ENCODE measurements around the gene LEP. TPM values are rescaled to one million over a fixed set of nuclear protein-coding genes. Genes with fewer than 3 reads are reported as not detected.

Gene LEP
- total RNA-seq, 1 donor from 2014 or later = 7.4 TPM

DNA sequence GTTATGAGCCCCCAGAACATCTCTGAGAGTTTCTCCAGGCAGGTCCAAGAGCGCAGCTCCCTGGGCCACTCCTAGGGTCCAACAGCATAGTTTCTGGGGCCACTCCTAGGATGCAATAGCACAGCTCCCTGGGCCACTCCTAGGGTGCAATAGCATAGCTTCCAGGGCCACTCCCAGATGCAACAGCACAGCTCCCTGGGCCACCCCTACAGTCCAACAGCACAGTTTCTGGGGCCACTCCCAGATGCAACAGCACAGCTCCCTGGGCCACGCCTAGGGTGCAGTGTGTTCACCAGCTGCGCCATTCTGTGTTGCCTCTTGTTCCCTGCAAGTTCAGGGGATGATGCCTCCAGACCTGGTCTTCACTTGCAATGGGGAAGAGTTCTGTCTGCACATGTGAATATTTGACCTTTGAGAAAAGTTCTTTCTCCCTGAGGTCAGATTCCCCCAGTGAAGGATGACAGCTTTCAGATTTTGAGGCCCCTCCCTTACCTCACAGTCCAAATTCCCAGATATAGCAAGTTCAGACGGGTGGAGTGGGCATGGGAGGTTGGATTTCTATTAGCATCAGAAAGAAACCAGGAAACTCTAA lies 43.0 kb upstream of the LEP start:
- H3K27ac ChIP-seq = no peak overlapping the region
- DNase-seq (ENCODE audit: extremely low spot score in 2 of 2) = no peak
- intact Hi-C loops (cut with DNase I) = no loop called here
- no peaks in the 10 kb centered on the region for H3K36me3 ChIP-seq
- H3K27me3 ChIP-seq = no peaks in the 10 kb centered on the region
- peaks cover 11% of the 10 kb centered on the region for H3K4me1 ChIP-seq
- H3K9me3 ChIP-seq = no peaks in the 10 kb centered on the region
- H3K4me3 ChIP-seq = no peak overlapping the region
- TF ChIP-seq POLR2AphosphoS5 (IDR thresholded peaks at IDR 0.05; ENCODE audit: insufficient read depth in 1 of 2, low read depth in 1 of 2) (no peak), POLR2A (IDR thresholded peaks at IDR 0.05) (no peak)

DNA sequence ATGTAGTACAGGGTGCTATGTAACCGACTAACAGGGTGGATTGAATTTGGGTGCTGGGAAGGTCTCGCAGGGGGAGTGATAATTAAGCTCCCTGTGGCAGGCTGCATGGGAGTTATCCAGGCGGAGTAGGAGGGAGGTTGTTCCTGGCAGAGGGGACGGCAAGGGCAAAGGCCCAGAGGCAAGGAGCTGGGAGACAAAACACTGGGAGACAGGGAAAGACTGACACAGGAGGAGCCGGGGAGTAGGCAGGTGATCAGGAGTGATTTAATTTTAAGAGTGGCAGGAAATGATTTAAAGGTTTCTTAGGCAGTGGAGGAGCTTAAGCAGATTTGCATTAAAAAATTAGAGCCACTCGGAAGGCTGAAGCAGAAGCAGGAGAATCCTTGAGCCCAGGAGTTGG lies 40.7 kb upstream of the LEP start:
- no peaks in the 10 kb centered on the region for H3K36me3 ChIP-seq
- DNase-seq (ENCODE audit: extremely low spot score in 2 of 2) = peak in 1 of 2 donors; percentile 81
- intact Hi-C loops (cut with DNase I) = loop anchor here (10.0 kb wide), 1 partner anchor 66 kb away; no protein-coding TSS in a partner anchor
- H3K27me3 ChIP-seq = no peaks in the 10 kb centered on the region
- peaks cover 11% of the 10 kb centered on the region for H3K4me1 ChIP-seq
- H3K27ac ChIP-seq = no peak overlapping the region
- H3K4me3 ChIP-seq = no peak overlapping the region
- no peaks in the 10 kb centered on the region for H3K9me3 ChIP-seq
- no peak for TF ChIP-seq POLR2A (IDR thresholded peaks at IDR 0.05)
- TF ChIP-seq POLR2AphosphoS5 (IDR thresholded peaks at IDR 0.05; ENCODE audit: insufficient read depth in 1 of 2, low read depth in 1 of 2) = no peak
- no peak for TF ChIP-seq CTCF (IDR thresholded peaks at IDR 0.05)

- Histone ChIP-seq H3K9me3 (no peaks in the 10 kb centered on the region), H3K4me3 (no peak overlapping the region), H3K27ac (no peak overlapping the region), H3K36me3 (no peaks in the 10 kb centered on the region), H3K4me1 (peaks cover 11% of the 10 kb centered on the region), H3K27me3 (no peaks in the 10 kb centered on the region)
- no peak for DNase-seq (ENCODE audit: extremely low spot score in 2 of 2)
- TF ChIP-seq POLR2A (IDR thresholded peaks at IDR 0.05) = no peak
- TF ChIP-seq POLR2AphosphoS5 (IDR thresholded peaks at IDR 0.05; ENCODE audit: insufficient read depth in 1 of 2, low read depth in 1 of 2) = no peak
- TF ChIP-seq CTCF (IDR thresholded peaks at IDR 0.05) = no peak
- intact Hi-C loops (cut with DNase I) = loop anchor here (10.0 kb wide), 1 partner anchor 66 kb away; no protein-coding TSS in a partner anchor
Observed at GRCh38 chr7:128201067-128201689, 39.9 kb upstream of the LEP start.

DNA sequence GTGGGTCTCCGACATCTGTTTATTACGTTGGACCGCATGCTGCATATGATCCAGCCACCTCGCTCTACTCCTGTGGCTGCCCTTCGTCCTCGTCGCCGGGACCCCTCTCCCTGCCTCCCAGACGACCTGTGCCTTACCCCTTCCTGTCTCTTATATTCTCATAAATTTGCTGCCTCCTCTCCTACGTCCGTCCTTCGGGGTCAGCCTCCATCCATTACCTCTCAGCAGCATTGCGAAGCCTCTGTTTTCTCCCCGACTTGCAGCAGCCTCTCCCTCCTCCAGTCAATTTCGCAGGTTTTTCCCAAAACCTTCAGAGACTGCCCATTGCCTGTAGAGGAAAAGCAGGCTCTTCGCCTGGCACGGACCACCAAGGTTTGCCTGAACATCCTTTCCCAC lies 39.4 kb upstream of the LEP start:
- Histone ChIP-seq H3K27ac (no peak overlapping the region), H3K36me3 (no peaks in the 10 kb centered on the region), H3K9me3 (no peaks in the 10 kb centered on the region), H3K27me3 (no peaks in the 10 kb centered on the region), H3K4me1 (peaks cover 11% of the 10 kb centered on the region), H3K4me3 (no peak overlapping the region)
- TF ChIP-seq POLR2AphosphoS5 (IDR thresholded peaks at IDR 0.05; ENCODE audit: insufficient read depth in 1 of 2, low read depth in 1 of 2) (no peak), CTCF (IDR thresholded peaks at IDR 0.05) (no peak), POLR2A (IDR thresholded peaks at IDR 0.05) (no peak)
- DNase-seq (ENCODE audit: extremely low spot score in 2 of 2) = peak in 1 of 2 donors; percentile 95
- intact Hi-C loops (cut with DNase I) = loop anchor here (10.0 kb wide), 1 partner anchor 67 kb away; no protein-coding TSS in a partner anchor

- H3K4me1 ChIP-seq = peaks cover 11% of the 10 kb centered on the region
- intact Hi-C loops (cut with DNase I) = loop anchor here (10.0 kb wide), 1 partner anchor 68 kb away; no protein-coding TSS in a partner anchor
- no peak overlapping the region for H3K4me3 ChIP-seq
- H3K36me3 ChIP-seq = no peaks in the 10 kb centered on the region
- DNase-seq (ENCODE audit: extremely low spot score in 2 of 2) = peak in 1 of 2 donors; percentile 87
- no peaks in the 10 kb centered on the region for H3K27me3 ChIP-seq
- TF ChIP-seq POLR2A (IDR thresholded peaks at IDR 0.05) = no peak
- no peak overlapping the region for H3K27ac ChIP-seq
- H3K9me3 ChIP-seq = no peaks in the 10 kb centered on the region
Observed at GRCh38 chr7:128202287-128202957, 38.7 kb upstream of the LEP start.
